GM12875 (cell line): ENCODE measurements around the gene ADORA1.

Experiments used
- H3K4me3 ChIP-seq: one replicate; pipeline ENCODE4 v1.5.1; 2011; ENCODE audit warnings: low read depth, low read length, control low read depth
- CTCF ChIP-seq: IDR thresholded peaks from 2 replicates; pipeline ENCODE4 v1.5.1; 2011; ENCODE audit warnings: low read depth, mild to moderate bottlenecking, control low read depth, inconsistent platforms, low read length, moderate library complexity, borderline replicate concordance; ENCODE audit not compliant: insufficient read depth

ADORA1 gene

GRCh38 chr1:203166192-203166940, 38.8 kb downstream of the ADORA1 start:
- no peak overlapping the region for H3K4me3 ChIP-seq
- peak; percentile 38; the same call in 1 of the 2 replicates for TF ChIP-seq CTCF

GRCh38 chr1:203167026-203167912, 39.7 kb downstream of the ADORA1 start:
- H3K4me3 ChIP-seq: no peak overlapping the region
- no peak for TF ChIP-seq CTCF

GRCh38 chr1:203167913-203168200, 40.3 kb downstream of the ADORA1 start:
- no peak for TF ChIP-seq CTCF
- no peak overlapping the region for H3K4me3 ChIP-seq

GRCh38 chr1:203168256-203168786, 40.8 kb downstream of the ADORA1 start:
- TF ChIP-seq CTCF: no peak
- H3K4me3 ChIP-seq: no peak overlapping the region

- no peak for TF ChIP-seq CTCF
- H3K4me3 ChIP-seq: no peak overlapping the region
Observed at GRCh38 chr1:203168991-203169390, 41.5 kb downstream of the ADORA1 start.

GRCh38 chr1:203169770-203170520, 42.4 kb downstream of the ADORA1 start:
- H3K4me3 ChIP-seq: no peak overlapping the region
- TF ChIP-seq CTCF: no peak
